ENCODE results near the gene MYORG.
A peak's percentile ranks its signal among the peaks of the same experiment; 100 is the strongest.

Gene MYORG

GRCh38 chr9:34376596-34377403 is at the start of gene MYORG:
TSS of gene MYORG (minus strand) at chr9:34376898. CDS start at chr9:34372943, 3,955 bp downstream.
- DNase-seq, result peak; percentile 98

- no peak for DNase-seq
Measured at GRCh38 chr9:34419716-34420504, 43.2 kb upstream of the MYORG start.

- DNase-seq, result no peak
Measured at GRCh38 chr9:34417734-34418133, 41.0 kb upstream of the MYORG start.

- peak; percentile 23 for DNase-seq
Measured at GRCh38 chr9:34413231-34413852, 36.6 kb upstream of the MYORG start.

- no peak for DNase-seq
Measured at GRCh38 chr9:34412336-34412735, 35.6 kb upstream of the MYORG start.

GRCh38 chr9:34409154-34409553 is 32.5 kb upstream of the MYORG start:
- DNase-seq, result no peak

GRCh38 chr9:34408173-34408572 is 31.5 kb upstream of the MYORG start:
- no peak for DNase-seq

GRCh38 chr9:34406219-34406618 is 29.5 kb upstream of the MYORG start:
- DNase-seq, result no peak

GRCh38 chr9:34405719-34406118 is 29.0 kb upstream of the MYORG start:
- no peak for DNase-seq

- DNase-seq, result peak; percentile 57
Measured at GRCh38 chr9:34403554-34404380, 27.1 kb upstream of the MYORG start.

GRCh38 chr9:34400686-34401602 is 24.2 kb upstream of the MYORG start:
- no peak for DNase-seq

GRCh38 chr9:34400275-34400674 is 23.6 kb upstream of the MYORG start:
- no peak for DNase-seq

GRCh38 chr9:34399729-34400128 is 23.0 kb upstream of the MYORG start:
- no peak for DNase-seq

GRCh38 chr9:34398875-34399274 is 22.2 kb upstream of the MYORG start:
- no peak for DNase-seq

- DNase-seq, result no peak
Measured at GRCh38 chr9:34396276-34397214, 19.8 kb upstream of the MYORG start.

GRCh38 chr9:34392511-34392910 is 15.8 kb upstream of the MYORG start:
- DNase-seq, result no peak

- no peak for DNase-seq
Measured at GRCh38 chr9:34387239-34387638, 10.5 kb upstream of the MYORG start.

GRCh38 chr9:34386656-34387055 is 10.0 kb upstream of the MYORG start:
- no peak for DNase-seq

GRCh38 chr9:34385561-34386230 is 9.0 kb upstream of the MYORG start:
- no peak for DNase-seq
